H9 (cell line): ENCODE measurements around the gene SLC9A4. TPM values are rescaled to one million over a fixed set of nuclear protein-coding genes. Genes with fewer than 3 reads are reported as not detected.

Experiments
- DNase-seq: peaks from one replicate; pipeline ENCODE4 v3.0.0-alpha.2; 2017
- H2AFZ ChIP-seq: one replicate; pipeline ENCODE4 v1.6.1; 2013; ENCODE audit warnings: mild to moderate bottlenecking, low read length, control low read depth, moderate library complexity
- H2AK5ac ChIP-seq: 2 replicates; pipeline ENCODE4 v1.6.1; 2013; ENCODE audit warnings: low read length, control low read depth, mixed read lengths; ENCODE audit not compliant: insufficient read length
- H2BK120ac ChIP-seq: one replicate; pipeline ENCODE4 v1.6.1; 2013; ENCODE audit warnings: low read depth, mild to moderate bottlenecking, low read length, control low read depth, inconsistent platforms; ENCODE audit not compliant: poor library complexity, severe bottlenecking
- H2BK12ac ChIP-seq: 2 replicates; pipeline ENCODE4 v1.6.1; 2013; ENCODE audit warnings: low read length, control low read depth, mixed read lengths, low read depth; ENCODE audit not compliant: insufficient read length
- H2BK15ac ChIP-seq: 2 replicates; pipeline ENCODE4 v1.6.1; 2013; ENCODE audit warnings: low read depth, low read length, control low read depth
- H2BK20ac ChIP-seq: one replicate; pipeline ENCODE4 v1.6.1; 2013; ENCODE audit warnings: low read depth, mild to moderate bottlenecking, low read length, control low read depth, inconsistent platforms; ENCODE audit not compliant: poor library complexity, severe bottlenecking
- H2BK5ac ChIP-seq: 2 replicates; pipeline ENCODE4 v1.6.1; 2013; ENCODE audit warnings: low read length, control low read depth, mixed read lengths; ENCODE audit not compliant: insufficient read length
- H3K14ac ChIP-seq: 2 replicates; pipeline ENCODE4 v1.6.1; 2013; ENCODE audit warnings: low read length, control low read depth; ENCODE audit not compliant: insufficient read depth
- H3K18ac ChIP-seq: 2 replicates; pipeline ENCODE4 v1.6.1; 2013; ENCODE audit warnings: low read depth, mild to moderate bottlenecking, mixed read lengths, low read length, control low read depth; ENCODE audit not compliant: insufficient read length
- H3K23ac ChIP-seq: 2 replicates; pipeline ENCODE4 v1.6.1; 2013; ENCODE audit warnings: low read length, control low read depth, mixed read lengths, low read depth; ENCODE audit not compliant: insufficient read length
- H3K23me2 ChIP-seq: 2 replicates; pipeline ENCODE4 v1.6.1; 2013; ENCODE audit warnings: low read depth, mild to moderate bottlenecking, mixed read lengths, low read length, control low read depth; ENCODE audit not compliant: insufficient read length, poor library complexity, severe bottlenecking
- H3K27ac ChIP-seq: 2 replicates; pipeline ENCODE4 v1.5.1; 2013; ENCODE audit warnings: low read length, control low read depth, mixed read lengths, low read depth; ENCODE audit not compliant: insufficient read length
- H3K27me3 ChIP-seq: 2 replicates; pipeline ENCODE4 v1.6.1; 2013; ENCODE audit warnings: low read length, control low read depth, inconsistent platforms; ENCODE audit not compliant: insufficient read depth
- H3K4ac ChIP-seq: 2 replicates; pipeline ENCODE4 v1.6.1; 2013; ENCODE audit warnings: low read depth, mild to moderate bottlenecking, control low read depth, inconsistent platforms, low read length, moderate library complexity
- H3K4me1 ChIP-seq: 2 replicates; pipeline ENCODE4 v1.6.1; 2013; ENCODE audit warnings: low read length, control low read depth, inconsistent platforms; ENCODE audit not compliant: insufficient read depth
- H3K4me2 ChIP-seq: 2 replicates; pipeline ENCODE4 v1.6.1; 2013; ENCODE audit warnings: low read length, control low read depth, mixed read lengths; ENCODE audit not compliant: insufficient read length, insufficient read depth
- H3K56ac ChIP-seq: 2 replicates; pipeline ENCODE4 v1.6.1; 2013; ENCODE audit warnings: low read depth, mild to moderate bottlenecking, mixed read lengths, low read length, control low read depth; ENCODE audit not compliant: insufficient read length
- H3K79me1 ChIP-seq: 2 replicates; pipeline ENCODE4 v1.6.1; 2013; ENCODE audit warnings: low read depth, mild to moderate bottlenecking, moderate library complexity, low read length, control low read depth, inconsistent platforms; ENCODE audit not compliant: insufficient read depth, poor library complexity, severe bottlenecking
- H3K79me2 ChIP-seq: 2 replicates; pipeline ENCODE4 v1.6.1; 2013; ENCODE audit warnings: low read length, control low read depth, inconsistent platforms; ENCODE audit not compliant: insufficient read depth
- H3K9ac ChIP-seq: 2 replicates; pipeline ENCODE4 v1.6.1; 2013; ENCODE audit warnings: low read length, control low read depth, mixed read lengths; ENCODE audit not compliant: insufficient read length; ENCODE audit errors: extremely low read depth
- H3K9me3 ChIP-seq: one replicate; pipeline ENCODE4 v1.6.1; 2013; ENCODE audit warnings: low read depth, low read length, inconsistent platforms; ENCODE audit not compliant: control insufficient read depth
- H3T11ph ChIP-seq: one replicate; pipeline ENCODE4 v1.6.1; 2013; ENCODE audit warnings: mild to moderate bottlenecking, low read length, control low read depth, inconsistent platforms
- H4K20me1 ChIP-seq: one replicate; pipeline ENCODE4 v1.6.1; 2013; ENCODE audit not compliant: control insufficient read depth, insufficient read length, insufficient read depth
- H4K5ac ChIP-seq: 2 replicates; pipeline ENCODE4 v1.6.1; 2013; ENCODE audit warnings: low read depth, mild to moderate bottlenecking, mixed read lengths, low read length, control low read depth; ENCODE audit not compliant: insufficient read length
- H4K8ac ChIP-seq: replicated peaks from 2 replicates; pipeline ENCODE4 v1.6.1; 2013; ENCODE audit warnings: low read length, control low read depth, mixed read lengths, low read depth; ENCODE audit not compliant: insufficient read length
- H4K91ac ChIP-seq: 2 replicates; pipeline ENCODE4 v1.6.1; 2013; ENCODE audit warnings: low read depth, mild to moderate bottlenecking, moderate library complexity, mixed read lengths, low read length, control low read depth; ENCODE audit not compliant: insufficient read length
- H3K27ac Mint-ChIP-seq, 3 experiments: 2 replicates in 2 of 3; 3 replicates in 1 of 3; pipeline ENCODE4 v1.8.0; 2020 to 2021; ENCODE audit warnings: mixed read lengths in 3 of 3, mild to moderate bottlenecking in 1 of 3, moderate library complexity in 1 of 3
- H3K27me3 Mint-ChIP-seq: 2 replicates; pipeline ENCODE4 v1.8.0; 2021; ENCODE audit warnings: low read depth, mild to moderate bottlenecking, moderate library complexity, mixed read lengths
- H3K36me3 Mint-ChIP-seq, 3 experiments: 2 replicates in 2 of 3; 3 replicates in 1 of 3; pipeline ENCODE4 v1.8.0; 2020 to 2021; ENCODE audit warnings: low read depth in 3 of 3, mixed read lengths in 3 of 3; ENCODE audit not compliant: insufficient read depth in 1 of 3
- H3K4me1 Mint-ChIP-seq, 2 experiments: 2 replicates each; pipeline ENCODE4 v1.8.0; 2020; ENCODE audit warnings: mixed read lengths in 2 of 2
- H3K4me3 Mint-ChIP-seq, 2 experiments: 2 replicates in 1 of 2; 3 replicates in 1 of 2; pipeline ENCODE4 v1.8.0; 2020 to 2021; ENCODE audit warnings: mild to moderate bottlenecking in 2 of 2, mixed read lengths in 2 of 2, moderate library complexity in 1 of 2
- H3K9me3 Mint-ChIP-seq, 2 experiments: 2 replicates in 1 of 2; 3 replicates in 1 of 2; pipeline ENCODE4 v1.8.0; 2020; ENCODE audit warnings: mild to moderate bottlenecking in 2 of 2, mixed read lengths in 2 of 2, moderate library complexity in 1 of 2
- CTCF ChIP-seq: fragments of 200-600 bp; sonication (generic); conservative IDR thresholded peaks from 3 replicates; pipeline ENCODE4 v1.8.0; 2021; ENCODE audit warnings: antibody characterized with exemption, mild to moderate bottlenecking
- WGBS: extraction: QIAGEN DNeasy Blood & Tissue Kit; methylation state at CpG from one replicate; pipeline ENCODE4 v1.1.7; 2013; ENCODE audit warnings: missing lambda C conversion rate, low lambda C conversion rate, mixed read lengths; ENCODE audit not compliant: insufficient read length; ENCODE audit errors: extremely low coverage; 5-methylcytosine and 5-hydroxymethylcytosine counted together
- total RNA-seq: library from RNA; stranded (reverse); gene quantifications from 2 replicates; pipeline ENCODE4 v1.2.1, GENCODE V29; 2021

SLC9A4 gene
- total RNA-seq, 1 experiment from 2014 or later, result not detected

- no peaks in the 10 kb centered on the region for H3K79me2 ChIP-seq
- Mint-ChIP-seq H3K4me1 (peaks cover 4 to 14% of the 10 kb centered on the region in 2 experiments; a peak in 3 of 4 replicates), H3K36me3 (no peaks in the 10 kb centered on the region), H3K4me3 (no peak overlapping the region), H3K27me3 (no peaks in the 10 kb centered on the region), H3K9me3 (peaks cover 0 to 2% of the 10 kb centered on the region in 2 experiments; a peak in 2 of 5 replicates), H3K27ac (no peak overlapping the region; a peak in 1 of 7 replicates)
- H4K5ac ChIP-seq, result no peak overlapping the region
- WGBS, result no CpG with 5 or more reads among the region's 4 CpGs
- no peak overlapping the region for H3K9ac ChIP-seq
- H2BK120ac ChIP-seq, result no peak overlapping the region
- H3K79me1 ChIP-seq, result no peaks in the 10 kb centered on the region
- H3K14ac ChIP-seq, result no peak overlapping the region
- H4K20me1 ChIP-seq, result no peaks in the 10 kb centered on the region
- no peak overlapping the region for H3K27ac ChIP-seq
- no peak overlapping the region for H2BK15ac ChIP-seq
- no peak overlapping the region for H3K18ac ChIP-seq
- no peak overlapping the region for H4K8ac ChIP-seq
- H3K4ac ChIP-seq, result no peak overlapping the region
- no peak overlapping the region for H2AFZ ChIP-seq
- H3T11ph ChIP-seq, result no peak overlapping the region
- H2BK20ac ChIP-seq, result no peak overlapping the region
- no peak overlapping the region for H3K23ac ChIP-seq
- no peaks in the 10 kb centered on the region for H3K4me1 ChIP-seq
- no peak overlapping the region for H2AK5ac ChIP-seq
- H3K27me3 ChIP-seq, result no peaks in the 10 kb centered on the region
- no peak overlapping the region for H2BK5ac ChIP-seq
- TF ChIP-seq CTCF, result no peak
- H2BK12ac ChIP-seq, result no peak overlapping the region
- DNase-seq, result no peak
- no peaks in the 10 kb centered on the region for H3K23me2 ChIP-seq
- H4K91ac ChIP-seq, result no peak overlapping the region
- no peaks in the 10 kb centered on the region for H3K9me3 ChIP-seq
- H3K56ac ChIP-seq, result no peak overlapping the region
- H3K4me2 ChIP-seq, result no peak overlapping the region
Measured at GRCh38 chr2:102512161-102512560, 39.1 kb downstream of the SLC9A4 start.
